ENCODE data around the gene FNTB. TPM values are rescaled to one million over a fixed set of nuclear protein-coding genes. Genes with fewer than 3 reads are reported as not detected.
"Not testable (repeated sequence)": the region's sequence is repeated elsewhere in the genome, so short reads cannot be mapped to it uniquely, and the experiment has no call there.

The FNTB gene
- total RNA-seq, 1 experiment from 2014 or later, result 20.7 TPM

DNA sequence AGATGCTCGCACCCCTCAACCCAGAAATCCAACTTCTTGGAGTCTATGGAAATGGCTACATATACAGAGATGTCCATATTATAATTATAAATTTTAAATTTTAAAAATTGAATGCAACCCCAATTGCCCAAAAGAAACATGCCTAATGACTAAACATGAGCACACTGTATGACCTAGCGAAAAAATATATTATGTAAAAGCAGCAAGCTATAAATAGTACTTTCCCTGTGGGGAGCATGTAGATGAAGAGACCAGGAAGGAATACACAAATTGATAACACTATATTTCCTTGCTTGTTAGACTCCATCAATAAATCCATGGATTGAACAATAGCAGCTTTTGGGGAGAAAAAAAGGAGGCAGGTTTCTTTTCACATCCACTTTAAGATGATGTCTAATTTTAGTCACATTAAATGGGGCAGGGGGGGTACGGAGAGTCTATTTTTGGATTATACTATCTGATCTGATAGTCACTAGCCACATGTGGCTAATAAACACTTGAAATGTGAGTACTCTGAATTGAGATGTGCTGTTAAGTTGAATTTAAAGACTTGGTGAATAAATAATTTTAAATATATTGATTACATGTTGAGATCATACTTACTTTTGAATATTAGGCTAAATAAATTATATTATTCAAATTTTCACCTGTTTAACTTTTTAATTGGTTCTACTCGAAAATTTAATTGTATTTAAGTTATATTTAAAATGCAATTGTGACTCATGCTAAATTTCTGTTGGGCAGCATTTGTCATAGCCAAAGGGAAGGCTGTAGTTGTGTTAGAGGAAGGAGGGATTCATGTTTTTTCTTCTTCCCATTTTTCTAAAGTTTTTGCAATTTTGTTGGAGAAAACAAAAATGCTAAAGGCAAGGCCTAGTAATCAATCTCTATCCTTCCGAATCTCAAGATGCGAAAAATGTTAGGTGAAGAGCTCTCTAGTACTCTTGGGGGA, 98.1 kb downstream of the FNTB start:
- H3K27ac Mint-ChIP-seq, result no peak overlapping the region

DNA sequence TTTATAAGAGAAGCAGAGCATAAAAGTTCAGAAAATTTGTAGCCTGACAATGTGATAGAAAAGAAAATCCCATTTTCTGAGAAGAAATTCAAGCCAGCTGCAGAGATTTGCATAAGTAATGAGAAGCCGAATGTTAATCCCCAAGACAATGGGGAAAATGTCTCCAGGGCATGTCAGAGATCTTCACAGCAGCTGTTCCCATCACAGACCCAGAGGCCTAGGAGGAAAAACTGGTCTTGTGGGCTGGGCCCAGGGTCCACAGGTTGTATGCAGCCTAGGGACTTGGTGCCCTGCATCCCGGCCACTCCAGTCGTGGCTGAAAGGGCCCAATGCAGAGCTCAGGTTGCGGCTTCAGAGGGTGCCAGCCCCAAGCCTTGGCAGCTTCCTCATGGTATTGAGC, 100.0 kb downstream of the FNTB start:
- not testable (repeated sequence) for H3K79me2 ChIP-seq (ENCODE audit: insufficient read depth, low read length); H3K27me3 Mint-ChIP-seq (ENCODE audit: low read depth); H4K8ac ChIP-seq (replicated peaks; ENCODE audit: insufficient read length, low read depth, low read length); H3K4me1 ChIP-seq (ENCODE audit: insufficient read depth, low read length); H2BK120ac ChIP-seq (ENCODE audit: low read depth, low read length, poor library complexity, severe bottlenecking); H2AK5ac ChIP-seq (ENCODE audit: insufficient read length, low read length); H3K4me2 ChIP-seq (ENCODE audit: insufficient read depth, insufficient read length, low read length); H2BK15ac ChIP-seq (ENCODE audit: low read depth, low read length); H3K14ac ChIP-seq (ENCODE audit: insufficient read depth, low read length); H3T11ph ChIP-seq (ENCODE audit: low read length); H2BK5ac ChIP-seq (ENCODE audit: insufficient read length, low read length); H3K4me3 Mint-ChIP-seq; H4K20me1 ChIP-seq (ENCODE audit: control insufficient read depth, insufficient read depth, insufficient read length); H3K4ac ChIP-seq (ENCODE audit: low read depth, low read length); H3K27ac ChIP-seq (ENCODE audit: insufficient read length, low read depth, low read length); H3K56ac ChIP-seq (ENCODE audit: insufficient read length, low read depth, low read length); DNase-seq; H4K5ac ChIP-seq (ENCODE audit: insufficient read length, low read depth, low read length); H2BK20ac ChIP-seq (ENCODE audit: low read depth, low read length, poor library complexity, severe bottlenecking); H2AFZ ChIP-seq (ENCODE audit: low read length); H4K91ac ChIP-seq (ENCODE audit: insufficient read length, low read depth, low read length); H3K18ac ChIP-seq (ENCODE audit: insufficient read length, low read depth, low read length); H3K79me1 ChIP-seq (ENCODE audit: insufficient read depth, low read depth, low read length, poor library complexity, severe bottlenecking); H3K9ac ChIP-seq (ENCODE audit: extremely low read depth, insufficient read length, low read length); H2BK12ac ChIP-seq (ENCODE audit: insufficient read length, low read depth, low read length); H3K23me2 ChIP-seq (ENCODE audit: insufficient read length, low read depth, low read length, poor library complexity, severe bottlenecking); H3K27ac Mint-ChIP-seq; H3K23ac ChIP-seq (ENCODE audit: insufficient read length, low read depth, low read length); H3K27me3 ChIP-seq (ENCODE audit: insufficient read depth, low read length)
- H3K36me3 Mint-ChIP-seq (ENCODE audit: insufficient read depth in 1 of 3, low read depth in 3 of 3), result peaks cover 74 to 88% (median 81%) of the 10 kb centered on the region in 3 experiments
- no CpG with 5 or more reads among the region's 4 CpGs for WGBS (ENCODE audit: extremely low coverage, insufficient read length, low lambda C conversion rate)
- H3K9me3 Mint-ChIP-seq, result peaks cover 36 to 43% of the 10 kb centered on the region in 2 experiments
- H3K4me1 Mint-ChIP-seq, result peaks cover 17 to 32% of the 10 kb centered on the region in 2 experiments
- H3K9me3 ChIP-seq (ENCODE audit: control insufficient read depth, low read depth, low read length), result peaks cover 30% of the 10 kb centered on the region

More for the DNA sequence above, 98.1 kb downstream of the FNTB start:
- H2AFZ ChIP-seq (ENCODE audit: low read length), result no peak overlapping the region
- H3K79me1 ChIP-seq (ENCODE audit: insufficient read depth, low read depth, low read length, poor library complexity, severe bottlenecking), result no peaks in the 10 kb centered on the region
- no peak overlapping the region for H2BK15ac ChIP-seq (ENCODE audit: low read depth, low read length)
- no peak overlapping the region for H3K4me3 Mint-ChIP-seq
- no peak for DNase-seq
- H2BK12ac ChIP-seq (ENCODE audit: insufficient read length, low read depth, low read length), result no peak overlapping the region
- H3T11ph ChIP-seq (ENCODE audit: low read length), result no peak overlapping the region
- TF ChIP-seq, protein P1, sequence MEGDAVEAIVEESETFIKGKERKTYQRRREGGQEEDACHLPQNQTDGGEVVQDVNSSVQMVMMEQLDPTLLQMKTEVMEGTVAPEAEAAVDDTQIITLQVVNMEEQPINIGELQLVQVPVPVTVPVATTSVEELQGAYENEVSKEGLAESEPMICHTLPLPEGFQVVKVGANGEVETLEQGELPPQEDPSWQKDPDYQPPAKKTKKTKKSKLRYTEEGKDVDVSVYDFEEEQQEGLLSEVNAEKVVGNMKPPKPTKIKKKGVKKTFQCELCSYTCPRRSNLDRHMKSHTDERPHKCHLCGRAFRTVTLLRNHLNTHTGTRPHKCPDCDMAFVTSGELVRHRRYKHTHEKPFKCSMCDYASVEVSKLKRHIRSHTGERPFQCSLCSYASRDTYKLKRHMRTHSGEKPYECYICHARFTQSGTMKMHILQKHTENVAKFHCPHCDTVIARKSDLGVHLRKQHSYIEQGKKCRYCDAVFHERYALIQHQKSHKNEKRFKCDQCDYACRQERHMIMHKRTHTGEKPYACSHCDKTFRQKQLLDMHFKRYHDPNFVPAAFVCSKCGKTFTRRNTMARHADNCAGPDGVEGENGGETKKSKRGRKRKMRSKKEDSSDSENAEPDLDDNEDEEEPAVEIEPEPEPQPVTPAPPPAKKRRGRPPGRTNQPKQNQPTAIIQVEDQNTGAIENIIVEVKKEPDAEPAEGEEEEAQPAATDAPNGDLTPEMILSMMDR (conservative IDR thresholded peaks at IDR 0.05), result no peak
- no peak overlapping the region for H4K5ac ChIP-seq (ENCODE audit: insufficient read length, low read depth, low read length)
- H3K4me1 Mint-ChIP-seq, result peaks cover 18 to 27% of the 10 kb centered on the region in 2 experiments
- H3K9me3 Mint-ChIP-seq, result peaks cover 36 to 42% of the 10 kb centered on the region in 2 experiments
- H3K27me3 ChIP-seq (ENCODE audit: insufficient read depth, low read length), result no peaks in the 10 kb centered on the region
- no peak overlapping the region for H3K4ac ChIP-seq (ENCODE audit: low read depth, low read length)
- H4K91ac ChIP-seq (ENCODE audit: insufficient read length, low read depth, low read length), result no peak overlapping the region
- H2BK20ac ChIP-seq (ENCODE audit: low read depth, low read length, poor library complexity, severe bottlenecking), result no peak overlapping the region
- H2AK5ac ChIP-seq (ENCODE audit: insufficient read length, low read length), result no peak overlapping the region
- no peak overlapping the region for H3K9ac ChIP-seq (ENCODE audit: extremely low read depth, insufficient read length, low read length)
- H4K8ac ChIP-seq (replicated peaks; ENCODE audit: insufficient read length, low read depth, low read length), result no peak overlapping the region
- no peak overlapping the region for H3K18ac ChIP-seq (ENCODE audit: insufficient read length, low read depth, low read length)
- H3K23ac ChIP-seq (ENCODE audit: insufficient read length, low read depth, low read length), result no peak overlapping the region
- no peak overlapping the region for H3K56ac ChIP-seq (ENCODE audit: insufficient read length, low read depth, low read length)
- no peaks in the 10 kb centered on the region for H3K79me2 ChIP-seq (ENCODE audit: insufficient read depth, low read length)
- H2BK120ac ChIP-seq (ENCODE audit: low read depth, low read length, poor library complexity, severe bottlenecking), result no peak overlapping the region
- no peaks in the 10 kb centered on the region for H4K20me1 ChIP-seq (ENCODE audit: control insufficient read depth, insufficient read depth, insufficient read length)
- H2BK5ac ChIP-seq (ENCODE audit: insufficient read length, low read length), result no peak overlapping the region
- no peaks in the 10 kb centered on the region for H3K23me2 ChIP-seq (ENCODE audit: insufficient read length, low read depth, low read length, poor library complexity, severe bottlenecking)
- H3K9me3 ChIP-seq (ENCODE audit: control insufficient read depth, low read depth, low read length), result peaks cover 30% of the 10 kb centered on the region
- peaks cover 62 to 87% (median 76%) of the 10 kb centered on the region in 3 experiments for H3K36me3 Mint-ChIP-seq (ENCODE audit: insufficient read depth in 1 of 3, low read depth in 3 of 3)
- WGBS (ENCODE audit: extremely low coverage, insufficient read length, low lambda C conversion rate), result no CpG with 5 or more reads among the region's 6 CpGs
- H3K27me3 Mint-ChIP-seq (ENCODE audit: low read depth), result no peaks in the 10 kb centered on the region
- H3K14ac ChIP-seq (ENCODE audit: insufficient read depth, low read length), result no peak overlapping the region
- no peak overlapping the region for H3K27ac ChIP-seq (ENCODE audit: insufficient read length, low read depth, low read length)
- no peak overlapping the region for H3K4me2 ChIP-seq (ENCODE audit: insufficient read depth, insufficient read length, low read length)
- H3K4me1 ChIP-seq (ENCODE audit: insufficient read depth, low read length), result no peaks in the 10 kb centered on the region; the same call in 1 of the 2 replicates

All from H9 (cell line).